ENCODE measurements around the gene TMEM8B.

The TMEM8B gene

DNA sequence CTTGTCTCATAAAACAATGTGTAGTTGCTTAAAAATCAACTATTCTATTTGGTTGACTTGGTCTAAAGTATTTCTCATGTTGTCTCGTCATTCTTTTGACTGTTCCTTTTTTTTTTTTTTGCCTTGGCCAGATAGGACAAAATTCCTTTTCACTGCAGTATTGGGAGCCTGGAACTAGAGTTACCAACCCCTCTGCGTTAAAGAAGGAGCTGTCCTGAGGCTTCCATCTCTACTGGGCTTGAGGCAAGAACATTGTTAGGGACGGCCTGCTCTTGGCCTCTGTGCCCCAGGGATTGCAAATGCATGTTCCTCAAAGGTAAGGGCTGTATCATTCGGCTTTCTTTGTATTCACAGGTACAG lies 39.0 kb upstream of the TMEM8B start:
- Histone ChIP-seq H3K9ac (no peak overlapping the region), H3K4me2 (ENCODE audit: low read length) (no peak overlapping the region), H3K4me3 (ENCODE audit: low read depth, low read length) (no peak overlapping the region), H3K9me3 (ENCODE audit: control insufficient read depth, low read length) (no peaks in the 10 kb centered on the region), H3K4me1 (no peaks in the 10 kb centered on the region), H3K79me2 (no peaks in the 10 kb centered on the region), H3K27ac (no peak overlapping the region), H3K27me3 (ENCODE audit: control insufficient read depth, insufficient read depth, low read length) (no peaks in the 10 kb centered on the region), H3K36me3 (ENCODE audit: control insufficient read depth, insufficient read depth, low read length) (no peaks in the 10 kb centered on the region), H2AFZ (no peak overlapping the region)
- TF ChIP-seq CTCF (IDR thresholded peaks at IDR 0.05): no peak

GRCh38 chr9:35790385-35791296 lies 38.4 kb upstream of the TMEM8B start:
- Histone ChIP-seq H3K27ac (no peak overlapping the region), H3K79me2 (no peaks in the 10 kb centered on the region), H3K4me2 (ENCODE audit: low read length) (peak overlapping the region; percentile 17), H3K9ac (no peak overlapping the region), H2AFZ (no peak overlapping the region), H3K4me3 (ENCODE audit: low read depth, low read length) (no peak overlapping the region), H3K9me3 (ENCODE audit: control insufficient read depth, low read length) (no peaks in the 10 kb centered on the region), H3K36me3 (ENCODE audit: control insufficient read depth, insufficient read depth, low read length) (no peaks in the 10 kb centered on the region), H3K4me1 (no peaks in the 10 kb centered on the region), H3K27me3 (ENCODE audit: control insufficient read depth, insufficient read depth, low read length) (no peaks in the 10 kb centered on the region)
- TF ChIP-seq CTCF (IDR thresholded peaks at IDR 0.05): peak; percentile 68

DNA sequence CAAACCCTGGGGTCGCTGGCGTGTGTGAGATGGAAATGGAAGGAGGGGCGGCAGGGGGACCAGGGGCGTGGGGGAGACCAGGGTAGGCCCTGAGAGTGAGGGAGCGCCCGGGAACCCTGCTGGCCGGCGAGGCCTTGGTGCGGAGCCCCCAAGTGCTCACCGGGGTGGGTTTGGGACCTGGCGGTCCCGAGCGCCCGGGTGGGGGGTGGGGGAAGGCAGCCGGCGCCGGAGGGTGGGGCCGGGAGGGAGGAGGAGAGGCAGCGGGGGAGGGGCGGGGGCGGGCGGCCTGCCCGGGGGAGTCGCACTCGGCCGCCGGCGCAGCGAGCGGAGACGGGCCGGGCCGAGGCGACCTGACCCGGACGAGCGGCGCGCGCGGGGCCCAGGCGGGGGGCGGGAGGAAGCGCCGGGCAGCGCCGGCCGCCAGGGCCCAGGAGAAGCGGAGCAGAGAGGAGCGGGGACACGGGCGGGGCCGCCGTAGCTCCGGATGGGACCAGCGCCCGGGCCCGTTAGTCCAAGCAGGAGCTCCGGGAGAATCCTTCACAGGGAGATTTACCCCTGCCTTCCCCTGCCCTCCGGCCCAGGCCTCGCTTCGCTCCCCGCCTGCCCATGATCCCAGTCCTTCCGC lies 37.6 kb upstream of the TMEM8B start, which contains the start of gene NPR2:
Gene NPR2, plus strand, starts transcription at position 295 of the 625 bp plus-strand sequence. CDS start 818 bp downstream, outside the sequence.
- no peak within 1 kb of the TSS for H3K4me3 ChIP-seq (ENCODE audit: low read depth, low read length)
- H3K27me3 ChIP-seq (ENCODE audit: control insufficient read depth, insufficient read depth, low read length): no peaks in the 10 kb centered on the region
- no peaks in the 10 kb centered on the region for H3K36me3 ChIP-seq (ENCODE audit: control insufficient read depth, insufficient read depth, low read length)
- no peaks in the 10 kb centered on the region for H3K79me2 ChIP-seq
- TF ChIP-seq CTCF (IDR thresholded peaks at IDR 0.05): no peak
- H3K27ac ChIP-seq: no peak within 1 kb of the TSS
- H3K4me1 ChIP-seq: no peaks in the 10 kb centered on the region
- H2AFZ ChIP-seq: no peak within 1 kb of the TSS
- H3K9ac ChIP-seq: no peak within 1 kb of the TSS
- H3K4me2 ChIP-seq (ENCODE audit: low read length): peak within 1 kb of the TSS; percentile 17
- no peaks in the 10 kb centered on the region for H3K9me3 ChIP-seq (ENCODE audit: control insufficient read depth, low read length)

DNA sequence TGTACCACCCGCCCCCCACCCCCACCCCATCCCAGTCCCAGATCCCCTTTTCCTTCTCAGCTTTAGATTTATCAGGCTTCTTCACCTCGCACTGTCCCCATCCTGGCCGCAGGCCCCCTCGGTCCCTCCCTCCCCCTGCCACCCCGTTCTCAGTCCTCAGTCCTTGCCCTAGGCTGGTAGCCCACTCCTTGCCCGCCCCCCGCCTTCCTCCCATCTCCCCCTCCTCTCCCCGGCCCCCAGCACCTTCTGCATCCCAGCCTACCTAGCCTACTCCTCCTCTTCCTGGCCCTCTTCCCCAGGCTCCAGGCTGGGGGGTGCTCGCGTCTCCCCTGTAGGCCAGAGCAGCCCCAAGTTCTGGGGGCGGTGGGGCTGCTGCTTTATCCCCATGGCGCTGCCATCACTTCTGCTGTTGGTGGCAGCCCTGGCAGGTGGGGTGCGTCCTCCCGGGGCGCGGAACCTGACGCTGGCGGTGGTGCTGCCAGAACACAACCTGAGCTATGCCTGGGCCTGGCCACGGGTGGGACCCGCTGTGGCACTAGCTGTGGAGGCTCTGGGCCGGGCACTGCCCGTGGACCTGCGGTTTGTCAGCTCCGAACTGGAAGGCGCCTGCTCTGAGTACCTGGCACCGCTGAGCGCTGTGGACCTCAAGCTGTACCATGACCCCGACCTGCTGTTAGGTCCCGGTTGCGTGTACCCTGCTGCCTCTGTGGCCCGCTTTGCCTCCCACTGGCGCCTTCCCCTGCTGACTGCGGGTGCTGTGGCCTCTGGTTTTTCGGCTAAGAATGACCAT lies 36.8 kb upstream of the TMEM8B start:
- H3K27ac ChIP-seq: no peak overlapping the region
- H3K36me3 ChIP-seq (ENCODE audit: control insufficient read depth, insufficient read depth, low read length): no peaks in the 10 kb centered on the region
- H3K27me3 ChIP-seq (ENCODE audit: control insufficient read depth, insufficient read depth, low read length): no peaks in the 10 kb centered on the region
- H3K4me1 ChIP-seq: no peaks in the 10 kb centered on the region
- no peak for TF ChIP-seq CTCF (IDR thresholded peaks at IDR 0.05)
- H2AFZ ChIP-seq: no peak overlapping the region
- H3K9ac ChIP-seq: no peak overlapping the region
- H3K4me3 ChIP-seq (ENCODE audit: low read depth, low read length): no peak overlapping the region
- H3K9me3 ChIP-seq (ENCODE audit: control insufficient read depth, low read length): no peaks in the 10 kb centered on the region
- no peaks in the 10 kb centered on the region for H3K79me2 ChIP-seq
- no peak overlapping the region for H3K4me2 ChIP-seq (ENCODE audit: low read length)

Data from parathyroid adenoma (tissue), 2 donors.